Activated naive CD4-positive, alpha-beta T cell treated with anti-CD3 and anti-CD28 coated beads for 36 hours (primary cell): ENCODE results near the gene IFT88. TPM values are rescaled to one million over a fixed set of nuclear protein-coding genes. Genes with fewer than 3 reads are reported as not detected.

Experiments used
- CTCF ChIA-PET: fragments of 350-600 bp; sonication (Branson Sonifier 250); formaldehyde crosslinking; loops from one replicate; lab custom pipeline; 2021; ENCODE audit warnings: antibody characterized with exemption; lab: Charles Lee
- DNase-seq: peaks from one replicate; pipeline ENCODE4 v3.0.0-alpha.2; 2020
- H3K27ac Mint-ChIP-seq: one replicate; pipeline ENCODE4 v1.8.0; 2021; ENCODE audit warnings: mild to moderate bottlenecking, mixed read lengths
- H3K27me3 Mint-ChIP-seq: one replicate; pipeline ENCODE4 v1.8.0; 2021; ENCODE audit warnings: low read depth, mixed read lengths
- H3K36me3 Mint-ChIP-seq: one replicate; pipeline ENCODE4 v1.8.0; 2021; ENCODE audit warnings: low read depth, mixed read lengths
- H3K4me1 Mint-ChIP-seq: one replicate; pipeline ENCODE4 v1.8.0; 2021; ENCODE audit warnings: low read depth, mixed read lengths
- H3K4me3 Mint-ChIP-seq: one replicate; pipeline ENCODE4 v1.8.0; 2021; ENCODE audit warnings: mild to moderate bottlenecking, moderate library complexity, mixed read lengths
- H3K9me3 Mint-ChIP-seq: one replicate; pipeline ENCODE4 v1.8.0; 2021; ENCODE audit warnings: mixed read lengths
- intact Hi-C: fragments of 100-400 bp; cut with micrococcal nuclease; formaldehyde crosslinking; loops from one replicate; pipeline ENCODE4 v1.15.1; 2023
- total RNA-seq, 2 experiments: library from RNA; stranded (reverse); gene quantifications; one replicate each; pipeline ENCODE4 v1.2.3, GENCODE V29; 2021

IFT88 gene
- total RNA-seq, 2 experiments from 2014 or later, result 2.7 TPM

DNA sequence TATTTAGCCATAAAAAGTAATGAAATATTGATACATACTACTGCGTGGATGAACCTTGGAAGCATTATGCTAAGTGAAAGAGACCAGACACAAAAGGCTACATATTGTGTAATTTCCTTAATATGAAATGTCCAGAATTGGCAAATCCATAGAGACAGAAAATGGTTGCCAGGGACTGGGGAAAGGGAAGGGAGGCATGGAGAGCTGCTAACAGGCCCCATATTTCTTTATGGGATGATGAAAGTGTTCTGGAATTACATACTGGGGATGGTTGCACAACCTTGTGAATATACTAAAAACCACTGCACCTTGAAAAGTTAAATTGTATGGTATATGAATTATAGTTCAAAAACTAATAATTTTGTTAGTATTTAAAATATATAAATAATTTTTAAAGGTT lies 3.6 kb downstream of the IFT88 start:
- Mint-ChIP-seq H3K36me3 (peaks cover 20% of the 10 kb centered on the region), H3K4me3 (no peak overlapping the region), H3K9me3 (peaks cover 7% of the 10 kb centered on the region), H3K27ac (no peak overlapping the region), H3K4me1 (peaks cover 21% of the 10 kb centered on the region), H3K27me3 (no peaks in the 10 kb centered on the region)
- no peak for DNase-seq
- CTCF ChIA-PET, result no interaction called here
- intact Hi-C loops, result no loop called here

DNA sequence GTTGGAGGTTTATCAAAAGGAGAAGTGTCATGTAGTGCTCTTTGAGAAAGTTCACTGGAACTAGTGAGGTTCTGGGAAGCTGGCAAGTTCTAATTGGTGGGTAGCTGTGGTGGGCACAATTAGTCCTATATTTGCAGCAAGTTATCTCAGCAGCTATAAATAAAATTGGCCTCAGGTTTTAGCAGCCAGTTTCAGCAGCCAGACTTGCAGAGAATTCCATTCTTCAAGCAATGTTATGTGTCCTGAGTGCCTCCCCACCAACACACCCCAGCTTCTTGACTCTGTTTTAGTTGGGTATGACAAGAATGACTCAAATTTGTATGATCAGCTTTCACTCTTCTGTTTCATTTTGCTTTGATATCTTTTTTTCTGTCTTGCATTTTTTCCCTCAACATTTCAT lies 4.7 kb downstream of the IFT88 start:
- no peaks in the 10 kb centered on the region for H3K27me3 Mint-ChIP-seq
- H3K4me1 Mint-ChIP-seq, result peaks cover 17% of the 10 kb centered on the region
- H3K4me3 Mint-ChIP-seq, result no peak overlapping the region
- no peak overlapping the region for H3K27ac Mint-ChIP-seq
- intact Hi-C loops, result no loop called here
- H3K9me3 Mint-ChIP-seq, result peaks cover 3% of the 10 kb centered on the region
- peak; percentile 27 for DNase-seq
- CTCF ChIA-PET, result interaction anchor here (1.3 kb wide), 1 partner anchor 142 kb away, joined by 3 read pairs; no protein-coding TSS in a partner anchor
- H3K36me3 Mint-ChIP-seq, result peaks cover 29% of the 10 kb centered on the region

DNA sequence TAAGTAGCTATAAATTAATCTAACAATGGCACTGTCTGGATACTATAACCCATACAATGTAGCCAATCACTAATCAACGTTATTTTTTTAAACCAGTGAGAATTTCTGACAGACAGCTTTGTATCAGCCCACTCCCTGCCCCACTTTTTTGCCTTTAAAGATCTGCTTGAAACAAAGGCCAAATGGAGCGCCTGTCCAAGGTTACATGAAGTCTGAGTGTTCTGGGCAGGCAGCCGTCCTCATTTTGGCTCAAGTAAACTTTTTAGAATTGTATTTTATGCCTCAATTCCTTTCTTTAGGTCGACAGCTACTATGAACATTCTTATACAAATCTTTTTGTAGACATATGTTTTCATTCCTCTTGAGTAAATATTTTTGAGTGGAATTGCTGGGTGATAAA lies 6.2 kb downstream of the IFT88 start:
- no peaks in the 10 kb centered on the region for H3K27me3 Mint-ChIP-seq
- H3K27ac Mint-ChIP-seq, result no peak overlapping the region
- intact Hi-C loops, result no loop called here
- H3K4me1 Mint-ChIP-seq, result peaks cover 10% of the 10 kb centered on the region
- DNase-seq, result no peak
- peaks cover 7% of the 10 kb centered on the region for H3K9me3 Mint-ChIP-seq
- CTCF ChIA-PET, result interaction anchor here (1.3 kb wide), 1 partner anchor 140 kb away, joined by 3 read pairs; no protein-coding TSS in a partner anchor
- peaks cover 34% of the 10 kb centered on the region for H3K36me3 Mint-ChIP-seq
- no peak overlapping the region for H3K4me3 Mint-ChIP-seq

DNA sequence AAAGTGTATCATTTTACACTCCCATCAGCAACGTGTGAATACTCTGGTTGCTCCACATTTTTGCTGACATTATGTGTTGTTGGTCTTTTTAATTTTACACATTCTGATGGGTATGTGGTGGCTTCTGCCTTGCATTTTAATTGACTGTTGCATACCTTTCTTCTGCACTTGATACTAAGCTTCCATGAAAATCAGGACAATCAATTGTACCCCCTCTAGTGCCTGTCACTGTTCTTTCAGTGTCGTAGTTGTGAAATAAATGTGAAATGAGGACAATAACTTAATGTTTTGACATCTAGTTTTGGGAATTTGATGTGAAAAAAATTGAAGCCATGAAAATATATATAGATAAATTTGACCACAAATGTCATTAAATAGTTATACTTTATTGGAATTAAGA lies 6.7 kb downstream of the IFT88 start:
- intact Hi-C loops, result no loop called here
- peaks cover 36% of the 10 kb centered on the region for H3K36me3 Mint-ChIP-seq
- peaks cover 7% of the 10 kb centered on the region for H3K9me3 Mint-ChIP-seq
- no peak for DNase-seq
- no peak overlapping the region for H3K27ac Mint-ChIP-seq
- CTCF ChIA-PET, result no interaction called here
- no peaks in the 10 kb centered on the region for H3K27me3 Mint-ChIP-seq
- peaks cover 10% of the 10 kb centered on the region for H3K4me1 Mint-ChIP-seq
- no peak overlapping the region for H3K4me3 Mint-ChIP-seq

DNA sequence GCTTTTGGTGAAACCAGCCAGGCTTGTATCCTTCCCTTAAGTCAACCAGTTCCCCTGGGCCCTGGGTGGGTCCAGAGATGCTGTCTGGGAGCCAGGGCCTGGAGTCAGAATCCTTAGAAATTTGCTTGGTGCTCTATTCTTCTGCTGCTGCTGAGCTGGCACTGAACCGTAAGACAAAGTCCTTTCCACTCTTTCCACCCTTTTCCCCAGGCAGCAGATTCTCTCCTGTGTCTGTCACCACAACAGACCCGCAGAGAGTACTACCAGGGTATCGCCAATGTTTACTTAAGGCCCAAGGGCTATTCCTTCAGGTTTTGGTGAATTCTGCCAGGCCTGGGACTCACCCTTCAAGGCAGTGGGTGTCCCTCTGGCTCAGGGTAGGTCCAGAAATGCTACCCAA lies 12.2 kb downstream of the IFT88 start:
- CTCF ChIA-PET, result no interaction called here
- no peak for DNase-seq
- H3K36me3 Mint-ChIP-seq, result peaks cover 54% of the 10 kb centered on the region
- H3K27ac Mint-ChIP-seq, result no peak overlapping the region
- H3K4me1 Mint-ChIP-seq, result no peaks in the 10 kb centered on the region
- peaks cover 7% of the 10 kb centered on the region for H3K9me3 Mint-ChIP-seq
- H3K4me3 Mint-ChIP-seq, result no peak overlapping the region
- intact Hi-C loops, result no loop called here
- H3K27me3 Mint-ChIP-seq, result no peaks in the 10 kb centered on the region

DNA sequence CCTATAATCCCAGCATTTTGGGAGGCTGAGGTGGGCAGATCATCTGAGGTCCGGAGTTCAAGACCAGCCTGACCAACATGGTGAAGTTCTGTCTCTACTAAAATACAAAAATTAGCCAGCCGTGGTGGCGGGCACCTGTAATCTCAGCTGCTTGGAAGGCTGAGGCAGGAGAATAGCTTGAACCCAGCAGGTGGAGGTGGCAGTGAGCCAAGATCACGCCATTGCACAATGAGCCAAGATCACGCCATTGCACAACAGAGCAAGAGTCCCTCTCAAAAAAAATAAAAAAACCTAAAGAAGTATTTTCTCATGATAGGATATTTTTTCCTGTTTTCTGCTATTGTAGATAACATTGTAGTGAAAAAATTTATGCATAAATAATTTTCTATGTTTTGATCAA lies 13.3 kb downstream of the IFT88 start:
- CTCF ChIA-PET, result no interaction called here
- intact Hi-C loops, result no loop called here

DNA sequence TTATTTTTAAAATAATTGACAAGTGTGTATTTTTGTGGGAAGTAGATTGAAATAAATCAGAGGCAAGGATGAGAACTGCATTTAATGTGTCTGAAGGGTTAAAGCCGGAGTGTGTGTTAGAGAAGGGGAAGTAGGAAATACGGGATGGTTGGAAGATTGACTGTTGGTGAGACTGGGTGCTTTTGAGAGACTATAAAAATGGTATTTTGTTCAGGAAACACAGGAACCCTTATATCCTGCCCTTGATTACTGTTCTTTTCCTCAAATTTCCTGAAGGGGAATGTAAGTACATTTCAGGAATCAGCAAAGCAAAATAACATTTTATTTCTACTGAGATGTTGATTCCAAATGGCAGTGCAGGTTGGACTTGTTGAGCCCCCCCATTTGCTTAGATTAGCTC lies 15.1 kb downstream of the IFT88 start:
- intact Hi-C loops, result no loop called here
- no peak overlapping the region for H3K4me3 Mint-ChIP-seq

More for the DNA sequence above, 13.3 kb downstream of the IFT88 start:
- Mint-ChIP-seq H3K27me3 (no peaks in the 10 kb centered on the region), H3K4me1 (no peaks in the 10 kb centered on the region), H3K4me3 (no peak overlapping the region), H3K9me3 (peaks cover 9% of the 10 kb centered on the region), H3K36me3 (peaks cover 55% of the 10 kb centered on the region), H3K27ac (no peak overlapping the region)
- DNase-seq, result no peak

DNA sequence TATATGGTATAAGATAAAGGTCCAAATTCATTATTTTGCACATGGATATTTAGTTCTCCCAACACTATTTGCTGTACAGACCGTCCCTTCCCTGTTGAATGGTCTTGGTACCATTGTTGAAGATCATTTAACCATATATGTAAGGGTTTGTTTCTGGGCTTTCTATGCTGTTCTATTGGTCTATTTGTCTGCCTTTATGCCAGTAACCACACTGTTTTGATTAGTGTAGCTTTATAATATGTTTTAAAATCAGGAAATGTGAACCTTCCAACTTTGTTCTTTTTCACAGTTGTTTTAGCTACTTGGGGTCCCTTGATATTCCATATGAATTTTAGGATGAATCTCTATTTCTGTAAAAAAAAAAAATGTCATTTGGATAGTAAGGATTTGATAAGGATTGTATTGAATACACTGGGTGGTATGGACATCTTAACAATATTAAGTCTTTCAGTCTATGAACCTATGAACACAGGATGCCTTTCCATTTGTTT lies 16.9 kb downstream of the IFT88 start:
- Mint-ChIP-seq H3K27me3 (no peaks in the 10 kb centered on the region), H3K36me3 (peaks cover 30% of the 10 kb centered on the region), H3K9me3 (peaks cover 3% of the 10 kb centered on the region), H3K4me1 (no peaks in the 10 kb centered on the region), H3K4me3 (no peak overlapping the region), H3K27ac (no peak overlapping the region)
- DNase-seq, result no peak
- CTCF ChIA-PET, result interaction anchor here (0.7 kb wide), 1 partner anchor 88 kb away, joined by 3 read pairs; no protein-coding TSS in a partner anchor
- intact Hi-C loops, result no loop called here

More for the DNA sequence above, 15.1 kb downstream of the IFT88 start:
- no peaks in the 10 kb centered on the region for H3K4me1 Mint-ChIP-seq
- no peaks in the 10 kb centered on the region for H3K27me3 Mint-ChIP-seq
- peaks cover 41% of the 10 kb centered on the region for H3K36me3 Mint-ChIP-seq
- no peak overlapping the region for H3K27ac Mint-ChIP-seq
- DNase-seq, result no peak
- H3K9me3 Mint-ChIP-seq, result peaks cover 6% of the 10 kb centered on the region
- CTCF ChIA-PET, result no interaction called here

DNA sequence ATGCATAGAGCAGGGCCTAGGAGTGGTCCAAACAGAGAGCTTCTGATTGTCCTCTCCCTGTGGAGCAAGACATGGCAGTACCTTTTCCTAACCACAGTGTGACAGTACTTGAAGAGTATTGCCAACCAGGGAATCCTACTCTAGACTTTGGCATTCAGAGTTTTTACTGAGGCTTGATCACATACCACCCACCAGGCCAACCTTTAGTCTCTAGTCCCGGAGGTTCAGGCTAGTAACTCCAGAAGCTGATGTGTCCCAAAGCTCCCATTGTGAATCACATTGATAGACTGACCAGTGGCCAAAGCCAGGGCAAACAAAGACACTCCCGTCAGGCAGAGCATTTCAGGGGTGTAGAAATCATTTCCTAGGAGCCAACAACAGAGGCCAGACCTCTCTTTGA lies 18.4 kb downstream of the IFT88 start:
- CTCF ChIA-PET, result no interaction called here
- no peak overlapping the region for H3K4me3 Mint-ChIP-seq
- H3K27me3 Mint-ChIP-seq, result no peaks in the 10 kb centered on the region
- intact Hi-C loops, result no loop called here
- no peaks in the 10 kb centered on the region for H3K4me1 Mint-ChIP-seq
- H3K36me3 Mint-ChIP-seq, result peaks cover 23% of the 10 kb centered on the region
- H3K27ac Mint-ChIP-seq, result no peak overlapping the region
- no peak for DNase-seq
- H3K9me3 Mint-ChIP-seq, result peaks cover 3% of the 10 kb centered on the region

DNA sequence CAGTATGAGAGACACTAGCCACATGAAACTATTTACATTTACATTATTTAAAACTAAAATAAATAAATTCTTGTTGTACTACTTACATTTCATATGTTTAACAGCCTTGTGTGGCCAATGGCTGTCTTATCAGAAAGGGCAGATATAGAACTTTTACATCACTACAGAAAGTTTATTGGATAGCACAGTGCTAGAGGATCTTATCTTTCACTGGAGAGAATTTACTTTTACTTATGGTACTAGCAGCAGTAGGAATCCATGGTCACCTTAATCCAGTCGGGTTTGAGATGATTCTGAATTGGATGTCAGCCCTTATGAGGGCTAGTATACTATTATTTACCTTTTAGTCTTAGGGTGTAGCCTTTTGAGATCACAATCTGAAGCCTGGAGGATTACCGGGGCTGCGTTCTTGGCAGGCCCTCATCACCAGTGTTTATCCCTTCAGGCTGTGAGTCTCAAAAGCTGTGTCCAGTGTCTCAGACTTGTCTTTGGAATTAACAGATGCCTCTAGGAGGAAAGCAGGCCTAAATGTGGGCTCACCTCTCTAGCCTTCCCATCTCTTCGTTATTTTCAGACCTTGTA lies 21.7 kb downstream of the IFT88 start:
- no peak overlapping the region for H3K27ac Mint-ChIP-seq
- no peaks in the 10 kb centered on the region for H3K27me3 Mint-ChIP-seq
- DNase-seq, result no peak
- no peak overlapping the region for H3K4me3 Mint-ChIP-seq
- H3K36me3 Mint-ChIP-seq, result peaks cover 12% of the 10 kb centered on the region
- CTCF ChIA-PET, result interaction anchor here (0.6 kb wide), 1 partner anchor 26 kb away, joined by 3 read pairs; no protein-coding TSS in a partner anchor
- H3K9me3 Mint-ChIP-seq, result peaks cover 3% of the 10 kb centered on the region
- intact Hi-C loops, result no loop called here
- no peaks in the 10 kb centered on the region for H3K4me1 Mint-ChIP-seq

DNA sequence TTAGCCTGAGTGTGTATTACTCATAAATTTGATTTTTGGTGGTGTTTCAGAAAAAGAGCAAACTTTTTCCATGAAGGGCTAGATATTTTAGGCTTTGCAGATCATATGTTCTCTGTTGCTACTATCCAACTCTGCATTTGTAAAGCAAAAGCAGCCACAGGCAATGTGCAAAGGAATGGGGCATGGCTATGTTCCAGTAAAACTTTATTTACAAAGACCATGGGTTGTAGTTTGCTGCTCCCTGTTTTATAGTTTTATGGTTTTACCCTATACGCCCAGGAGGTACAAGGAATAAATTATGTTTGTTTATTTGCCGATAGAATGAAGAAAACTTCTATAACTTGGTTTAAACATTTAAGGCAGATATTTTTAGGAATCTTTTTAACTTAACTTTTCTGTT lies 23.6 kb downstream of the IFT88 start:
- H3K4me3 Mint-ChIP-seq, result no peak overlapping the region
- no peaks in the 10 kb centered on the region for H3K27me3 Mint-ChIP-seq
- H3K4me1 Mint-ChIP-seq, result no peaks in the 10 kb centered on the region
- peaks cover 1% of the 10 kb centered on the region for H3K36me3 Mint-ChIP-seq
- CTCF ChIA-PET, result no interaction called here
- intact Hi-C loops, result no loop called here
- no peak for DNase-seq
- H3K27ac Mint-ChIP-seq, result no peak overlapping the region
- H3K9me3 Mint-ChIP-seq, result no peaks in the 10 kb centered on the region

DNA sequence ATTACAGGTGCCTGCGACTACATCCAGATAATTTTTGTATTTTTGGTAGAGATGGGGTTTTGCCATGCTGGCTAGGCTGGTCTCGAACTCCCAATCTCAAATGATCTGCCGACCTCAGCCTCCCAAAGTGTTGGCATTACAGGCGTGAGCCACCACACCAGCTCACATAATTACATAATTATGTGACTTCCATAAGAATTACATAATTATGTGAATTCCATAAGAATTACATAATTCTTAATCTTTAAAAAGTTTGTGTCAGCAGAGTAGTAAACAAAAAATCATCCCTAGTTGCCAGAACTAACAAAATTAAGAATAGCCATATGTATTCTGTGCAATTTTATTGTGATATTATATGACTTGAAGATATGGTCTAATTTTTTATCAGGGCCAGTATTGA lies 25.6 kb downstream of the IFT88 start:
- CTCF ChIA-PET, result no interaction called here
- no peak overlapping the region for H3K27ac Mint-ChIP-seq
- H3K4me3 Mint-ChIP-seq, result no peak overlapping the region
- no peak for DNase-seq
- intact Hi-C loops, result no loop called here
- no peaks in the 10 kb centered on the region for H3K9me3 Mint-ChIP-seq
- H3K4me1 Mint-ChIP-seq, result no peaks in the 10 kb centered on the region
- peaks cover 4% of the 10 kb centered on the region for H3K36me3 Mint-ChIP-seq
- no peaks in the 10 kb centered on the region for H3K27me3 Mint-ChIP-seq

DNA sequence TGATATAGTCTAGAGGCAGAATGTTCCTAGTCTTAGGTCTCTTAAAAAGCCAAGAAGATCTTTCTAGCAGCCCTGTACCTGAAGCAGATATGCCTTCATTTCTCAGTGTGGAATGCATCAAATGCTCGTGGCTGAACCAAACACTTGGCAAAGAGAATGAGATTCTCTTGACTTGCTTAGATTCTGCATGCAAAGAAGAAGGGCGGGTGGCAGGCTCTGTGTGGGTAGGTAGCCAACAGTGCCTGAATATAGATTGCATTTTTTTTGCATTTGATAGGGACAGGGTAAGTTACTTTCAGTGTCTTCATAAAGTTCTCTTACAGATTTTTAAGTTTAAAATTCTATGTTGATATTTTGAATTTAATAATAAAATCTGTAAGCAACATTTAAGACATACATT lies 27.3 kb downstream of the IFT88 start:
- peaks cover 4% of the 10 kb centered on the region for H3K36me3 Mint-ChIP-seq
- no peaks in the 10 kb centered on the region for H3K27me3 Mint-ChIP-seq
- CTCF ChIA-PET, result no interaction called here
- no peak overlapping the region for H3K4me3 Mint-ChIP-seq
- H3K27ac Mint-ChIP-seq, result no peak overlapping the region
- H3K9me3 Mint-ChIP-seq, result no peaks in the 10 kb centered on the region
- intact Hi-C loops, result no loop called here
- DNase-seq, result no peak
- H3K4me1 Mint-ChIP-seq, result no peaks in the 10 kb centered on the region
